HG03571 (cell line): ENCODE results near the gene ZDHHC20.
A peak's percentile ranks its signal among the peaks of the same experiment; 100 is the strongest.
"Not testable (repeated sequence)": the region's sequence is repeated elsewhere in the genome, so short reads cannot be mapped to it uniquely, and the experiment has no call there.

Experiments used
- ATAC-seq: cut with Tn5 transposase; IDR thresholded peaks from one replicate; pipeline ENCODE4 v1.9.1; 2021; ENCODE audit not compliant: unreplicated experiment

The ZDHHC20 gene

DNA sequence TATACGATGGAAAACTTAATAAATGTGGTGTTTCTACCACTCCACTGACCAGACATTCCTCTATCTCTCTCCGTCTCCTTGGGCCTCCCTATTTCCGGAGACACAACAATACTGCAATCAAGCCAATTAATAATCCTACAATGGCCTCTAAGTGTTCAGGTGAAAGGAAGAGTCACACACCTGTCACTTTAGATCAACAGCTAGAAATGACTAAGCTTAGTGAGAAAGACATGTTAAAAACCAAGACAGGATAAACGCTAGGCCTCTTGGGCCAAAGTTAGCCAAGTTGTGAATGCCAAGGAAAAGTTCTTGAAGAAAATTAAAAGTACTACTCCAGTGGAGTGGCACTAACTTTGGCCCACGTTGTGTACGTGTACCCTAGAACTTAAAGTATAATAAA is 22.5 kb downstream of the ZDHHC20 start:
- no peak for ATAC-seq

DNA sequence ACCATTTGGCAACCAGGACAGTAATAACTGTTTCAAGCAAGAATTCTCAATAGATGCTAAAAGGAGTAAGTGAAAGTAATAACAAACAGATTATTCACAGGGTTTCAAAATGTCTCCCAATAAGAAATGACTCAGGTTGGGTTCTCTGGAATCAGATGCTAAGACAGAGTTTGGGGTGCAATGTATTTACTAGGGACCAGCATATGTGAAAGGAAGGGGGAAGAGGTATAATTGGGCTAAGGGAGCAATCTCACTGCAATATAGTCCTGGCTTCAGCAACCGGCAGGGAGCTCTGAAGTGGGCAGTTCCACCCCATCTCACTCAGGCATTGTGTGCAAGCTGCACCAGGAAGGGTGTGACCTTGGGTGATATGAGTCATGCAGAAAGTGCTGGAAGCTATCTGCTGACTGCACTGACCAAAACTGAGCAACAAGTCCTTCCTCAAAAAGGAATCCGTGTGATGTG is 23.4 kb downstream of the ZDHHC20 start:
- peak; percentile 94 for ATAC-seq

DNA sequence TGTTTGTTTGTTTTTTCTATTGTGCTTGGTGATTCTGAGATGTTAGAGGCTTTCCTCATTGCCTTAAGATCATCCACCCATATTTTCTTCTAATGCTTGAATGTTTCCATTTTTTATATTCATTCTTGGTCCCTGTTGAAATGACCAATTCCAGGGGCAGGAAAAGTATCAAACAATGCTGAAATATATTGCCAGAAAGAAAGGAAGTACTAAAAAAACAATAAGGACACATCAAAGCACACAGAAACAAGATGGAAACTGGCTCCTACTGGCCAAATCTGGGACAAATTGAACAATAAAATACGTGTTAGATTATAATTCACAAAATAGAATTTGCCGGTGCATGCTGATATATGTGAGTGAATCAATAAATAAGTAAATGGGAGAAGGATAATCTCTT is 23.9 kb downstream of the ZDHHC20 start:
- no peak for ATAC-seq

DNA sequence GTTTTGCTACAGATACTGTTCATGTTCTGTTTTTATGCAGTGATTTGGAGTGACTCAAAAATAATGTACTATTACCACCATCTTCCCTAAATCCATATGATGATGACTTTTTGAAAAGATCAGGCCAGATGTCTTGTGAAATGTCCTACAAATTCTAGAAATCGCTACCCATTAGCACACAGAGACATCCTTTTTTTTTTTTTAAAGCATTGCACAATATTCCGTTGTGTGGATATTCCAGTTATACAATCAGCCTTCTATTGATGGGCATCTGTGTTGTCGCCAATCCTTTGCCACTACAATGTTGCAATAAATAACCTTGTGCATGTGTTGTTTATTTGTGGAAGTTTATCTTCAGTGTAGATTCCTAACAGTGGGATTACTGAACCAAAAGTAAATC is 24.5 kb downstream of the ZDHHC20 start:
- ATAC-seq, result no peak

DNA sequence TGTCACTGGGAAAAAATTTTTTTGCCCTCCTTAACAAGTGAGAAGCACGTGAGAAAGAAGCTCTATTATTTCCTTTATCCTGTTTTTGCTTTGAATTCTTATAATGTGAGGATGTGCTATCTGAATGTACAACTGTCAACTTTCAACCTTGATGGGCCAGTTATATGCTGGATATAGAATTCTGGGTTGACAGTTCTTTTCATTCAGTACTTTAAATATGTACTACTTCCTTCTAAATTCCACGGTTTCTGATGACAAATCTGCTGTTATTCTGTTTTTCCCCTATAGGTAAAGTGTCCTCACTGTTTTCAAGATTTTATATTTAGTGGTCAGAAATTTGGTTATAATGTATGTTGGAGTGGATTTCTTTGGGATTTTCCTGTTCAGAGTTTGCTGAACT is 29.9 kb downstream of the ZDHHC20 start:
- ATAC-seq, result no peak

DNA sequence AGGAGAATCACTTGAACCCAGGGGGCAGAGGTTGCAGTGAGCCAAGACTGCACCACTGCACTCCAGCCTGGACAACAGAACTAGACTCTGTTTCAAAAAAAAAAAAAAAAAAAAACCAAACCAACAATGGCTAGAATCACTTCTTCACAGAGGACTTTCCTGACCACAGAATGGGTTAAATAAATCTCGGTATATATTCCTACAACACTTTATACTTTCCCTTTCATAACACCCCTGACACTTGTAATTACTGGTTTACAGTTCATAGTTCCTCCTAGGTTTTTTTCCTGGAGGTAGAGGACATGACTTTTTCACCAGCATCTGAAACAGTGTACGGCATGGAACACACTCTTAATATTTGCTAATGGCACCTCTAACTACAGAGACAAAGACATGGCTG is 31.4 kb downstream of the ZDHHC20 start:
- no peak for ATAC-seq

DNA sequence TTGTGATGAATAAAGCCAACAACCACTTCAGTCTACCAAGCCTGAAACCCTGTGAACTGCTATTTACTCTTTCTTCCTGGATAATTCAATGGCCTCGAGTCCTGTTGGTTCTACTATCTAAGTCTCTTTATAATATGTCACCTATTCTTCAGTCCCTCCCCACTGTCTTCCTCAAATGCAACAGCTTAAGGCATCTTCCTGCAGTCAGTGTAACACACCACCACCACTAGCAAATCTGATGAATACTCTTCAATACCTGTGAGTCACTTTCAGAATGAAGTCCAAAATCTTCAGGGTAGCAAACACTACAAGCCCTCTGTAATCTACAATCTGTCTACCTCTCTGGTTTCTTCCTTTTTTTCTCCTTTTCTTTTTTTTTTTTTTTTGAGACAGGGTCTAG is 32.9 kb downstream of the ZDHHC20 start:
- ATAC-seq, result no peak

DNA sequence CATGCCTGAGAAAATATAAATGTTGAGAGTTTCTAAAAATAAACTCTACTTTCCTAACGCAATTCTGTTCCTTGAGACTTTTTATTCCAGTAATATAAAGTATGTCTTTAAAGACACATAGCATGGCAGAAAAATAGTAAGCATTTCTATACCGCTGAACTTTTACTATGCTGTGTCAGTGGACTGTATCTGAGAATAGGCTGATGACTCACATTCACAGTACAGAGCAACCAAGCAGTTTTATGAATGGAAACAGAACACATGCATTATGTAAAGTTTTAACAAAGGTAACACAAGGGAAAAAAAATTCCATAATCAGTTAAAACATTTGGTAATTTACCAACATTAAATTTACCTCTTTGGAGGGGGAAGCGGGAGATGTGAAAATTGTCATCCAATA is 38.4 kb downstream of the ZDHHC20 start:
- no peak for ATAC-seq

DNA sequence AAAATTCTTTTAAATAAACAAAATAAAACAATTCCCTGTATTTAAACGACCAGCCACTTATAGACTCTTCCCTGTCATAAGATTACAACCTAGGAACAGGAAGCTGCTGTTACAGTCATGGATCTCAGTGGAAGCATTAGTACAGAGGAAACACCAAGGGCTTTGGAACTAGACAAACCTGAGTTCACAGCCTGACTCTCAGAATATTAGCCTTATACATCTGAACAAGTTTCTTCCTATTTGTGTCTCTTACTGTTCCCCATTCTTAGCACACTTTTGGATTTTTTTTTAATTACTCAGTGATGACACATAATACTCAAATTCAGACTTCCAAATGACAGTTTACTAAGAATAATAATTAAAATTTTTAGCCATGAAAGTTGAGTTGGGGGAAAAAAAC is 46.1 kb downstream of the ZDHHC20 start:
- no peak for ATAC-seq

DNA sequence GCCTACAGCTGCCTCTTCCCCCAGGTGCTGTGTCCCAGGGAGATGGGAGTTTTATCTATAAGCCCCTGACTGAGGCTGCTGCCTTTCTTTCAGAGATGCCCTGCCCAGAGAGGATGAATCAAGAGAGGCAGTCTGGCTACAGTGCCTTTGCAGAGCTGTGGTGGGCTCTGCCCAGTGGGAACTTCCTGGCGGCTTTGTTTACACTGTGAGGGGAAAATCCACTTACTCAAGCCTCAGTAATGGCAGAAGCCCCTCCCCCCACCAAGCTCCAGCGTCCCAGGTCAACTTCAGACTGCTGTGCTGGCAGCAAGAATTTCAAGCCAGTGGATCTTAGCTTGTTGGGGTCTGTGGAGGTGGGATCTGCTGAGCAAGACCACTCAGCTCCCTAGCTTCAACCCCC is 48.6 kb downstream of the ZDHHC20 start:
- ATAC-seq, result not testable (repeated sequence)

DNA sequence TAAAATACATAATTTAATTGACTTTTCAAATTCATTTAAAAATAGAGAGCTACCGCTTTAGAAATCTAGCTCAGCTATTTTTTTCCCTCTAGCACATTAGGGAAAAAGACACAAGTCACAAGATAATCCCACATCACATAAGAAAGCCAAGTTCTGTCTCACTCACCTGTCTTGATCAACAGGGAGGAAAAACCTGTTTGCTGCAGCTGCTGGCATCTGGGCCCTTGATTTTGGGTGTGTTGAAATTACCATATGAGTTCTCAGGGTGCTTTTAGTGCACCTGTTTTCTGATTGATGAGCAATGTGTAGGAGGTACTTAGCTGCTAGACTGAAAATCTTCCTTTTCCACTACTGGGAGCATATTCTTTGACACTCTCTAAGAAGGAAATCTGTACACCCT is 53.8 kb downstream of the ZDHHC20 start:
- no peak for ATAC-seq

DNA sequence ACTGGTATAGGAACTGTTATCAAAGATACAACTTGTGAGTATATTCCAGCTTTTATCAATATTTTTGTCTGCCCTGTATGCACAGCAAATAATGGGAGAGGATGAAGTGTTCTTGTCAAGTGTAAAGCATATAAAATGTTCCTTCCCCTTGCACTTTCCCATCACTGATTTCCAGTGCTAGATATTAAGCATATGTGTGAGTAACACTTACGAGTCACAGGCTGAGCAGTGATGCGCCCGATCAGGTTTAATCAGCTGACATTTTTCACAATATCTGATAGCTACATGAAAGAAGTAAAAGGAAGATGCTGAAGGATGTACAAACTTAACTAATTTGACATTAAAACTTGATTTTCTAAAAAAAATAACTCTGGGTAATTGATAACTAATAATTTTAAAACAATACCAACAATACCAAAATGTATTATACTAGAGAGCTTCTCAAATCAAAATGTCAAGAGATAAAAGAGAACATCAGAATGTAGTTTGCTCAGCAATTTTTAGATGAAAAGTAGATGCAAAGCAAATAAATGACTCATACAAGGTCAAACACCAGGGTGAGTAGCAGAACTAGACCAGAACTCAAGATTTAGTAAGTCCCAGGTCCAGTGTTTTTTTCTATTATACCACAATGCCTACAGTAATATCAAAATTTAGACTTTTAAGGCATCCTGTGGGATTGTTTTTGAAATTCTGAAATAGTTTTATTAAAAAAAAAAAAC is 56.4 kb downstream of the ZDHHC20 start:
- ATAC-seq, result no peak

DNA sequence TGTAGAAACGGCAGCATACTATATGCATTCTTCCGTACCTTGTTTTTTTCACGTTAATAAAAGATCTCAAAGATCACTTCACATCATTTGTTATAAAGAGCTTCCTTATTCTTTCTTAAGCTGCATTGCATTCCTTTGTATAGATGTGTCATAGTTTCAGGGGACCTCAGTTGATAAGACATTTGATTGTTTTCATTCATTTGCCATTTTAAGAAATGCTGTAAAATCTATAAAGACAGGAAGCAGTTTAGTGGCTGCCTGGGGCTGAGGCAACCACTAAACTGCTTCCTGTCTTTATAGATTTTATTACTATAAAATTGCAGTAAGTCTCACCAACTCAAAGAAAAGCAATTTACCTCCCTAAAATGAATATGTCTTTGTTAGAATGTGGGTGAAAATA is 59.4 kb downstream of the ZDHHC20 start:
- ATAC-seq, result no peak

DNA sequence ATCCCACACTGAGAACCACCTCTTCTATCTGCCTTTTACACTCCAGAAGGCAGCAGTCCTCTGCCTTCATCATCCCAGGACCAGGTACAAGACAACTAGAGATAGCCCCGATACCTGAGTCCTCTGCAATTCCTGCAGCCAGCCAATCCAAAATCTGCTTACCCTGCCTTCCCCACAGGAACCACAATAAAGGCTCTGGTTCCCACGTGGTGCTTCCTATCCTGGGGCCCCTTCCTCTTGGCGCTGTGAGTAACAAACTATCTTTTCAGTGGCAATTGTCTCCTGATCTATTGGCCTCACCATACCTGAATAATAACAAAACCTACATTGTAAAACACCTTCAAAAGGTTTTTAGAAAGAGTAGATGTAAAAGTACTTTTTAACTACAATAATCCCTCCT is 63.1 kb downstream of the ZDHHC20 start:
- ATAC-seq, result no peak

DNA sequence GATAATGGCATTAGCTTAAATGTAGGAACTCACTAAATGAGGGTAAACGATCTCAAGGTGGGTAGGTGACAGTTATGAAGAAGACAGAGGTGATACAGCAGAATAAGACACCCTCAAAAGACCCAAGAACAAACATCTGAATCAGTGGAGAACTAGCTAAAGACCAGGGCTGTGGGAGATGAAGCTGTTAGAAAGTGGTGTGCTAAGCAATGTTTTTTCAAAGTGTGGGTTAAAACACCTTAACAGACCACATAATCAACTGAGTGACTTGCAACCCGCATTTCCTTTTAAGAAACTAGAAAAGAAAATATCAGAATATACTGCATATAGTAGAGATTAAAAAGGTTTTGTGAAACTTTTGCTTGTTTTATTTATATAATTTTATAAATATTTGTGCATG is 70.0 kb downstream of the ZDHHC20 start:
- ATAC-seq, result no peak

DNA sequence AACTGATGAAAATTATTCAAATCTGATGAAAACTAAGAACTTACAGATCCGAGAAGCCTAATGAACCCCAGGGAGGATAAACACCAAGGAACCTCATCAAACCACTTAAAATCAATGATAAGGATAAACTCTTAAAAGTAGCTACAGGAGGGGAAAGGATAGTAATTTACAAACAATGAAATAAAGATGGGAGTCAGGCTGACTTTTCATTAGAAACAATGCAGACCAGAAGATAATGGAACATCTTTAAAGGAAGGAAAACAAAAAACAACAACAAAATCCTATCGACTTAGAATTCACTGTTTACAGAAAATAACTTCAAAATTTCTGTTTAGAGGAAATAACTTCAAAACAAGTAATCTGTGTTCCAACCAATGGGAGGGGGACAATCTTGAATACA is 73.4 kb downstream of the ZDHHC20 start:
- no peak for ATAC-seq

DNA sequence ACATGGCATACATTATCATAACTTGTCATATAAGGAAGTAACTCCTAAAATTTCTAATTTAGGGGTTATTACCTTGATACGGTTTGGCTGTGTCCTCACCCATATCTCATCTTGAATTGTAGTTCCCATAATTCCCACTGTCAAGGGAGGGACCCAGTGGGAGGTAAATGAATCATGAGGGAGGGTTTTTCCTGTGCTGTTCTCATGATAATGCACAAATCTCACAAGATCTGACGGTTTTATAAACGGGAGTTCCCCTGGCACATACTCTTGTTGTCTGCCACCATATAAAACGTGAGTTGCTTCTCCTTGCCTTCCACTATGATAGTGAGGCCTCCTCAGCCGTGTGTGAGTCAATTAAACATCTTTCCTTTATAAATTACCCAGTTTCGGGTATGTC is 76.0 kb downstream of the ZDHHC20 start:
- ATAC-seq, result no peak

DNA sequence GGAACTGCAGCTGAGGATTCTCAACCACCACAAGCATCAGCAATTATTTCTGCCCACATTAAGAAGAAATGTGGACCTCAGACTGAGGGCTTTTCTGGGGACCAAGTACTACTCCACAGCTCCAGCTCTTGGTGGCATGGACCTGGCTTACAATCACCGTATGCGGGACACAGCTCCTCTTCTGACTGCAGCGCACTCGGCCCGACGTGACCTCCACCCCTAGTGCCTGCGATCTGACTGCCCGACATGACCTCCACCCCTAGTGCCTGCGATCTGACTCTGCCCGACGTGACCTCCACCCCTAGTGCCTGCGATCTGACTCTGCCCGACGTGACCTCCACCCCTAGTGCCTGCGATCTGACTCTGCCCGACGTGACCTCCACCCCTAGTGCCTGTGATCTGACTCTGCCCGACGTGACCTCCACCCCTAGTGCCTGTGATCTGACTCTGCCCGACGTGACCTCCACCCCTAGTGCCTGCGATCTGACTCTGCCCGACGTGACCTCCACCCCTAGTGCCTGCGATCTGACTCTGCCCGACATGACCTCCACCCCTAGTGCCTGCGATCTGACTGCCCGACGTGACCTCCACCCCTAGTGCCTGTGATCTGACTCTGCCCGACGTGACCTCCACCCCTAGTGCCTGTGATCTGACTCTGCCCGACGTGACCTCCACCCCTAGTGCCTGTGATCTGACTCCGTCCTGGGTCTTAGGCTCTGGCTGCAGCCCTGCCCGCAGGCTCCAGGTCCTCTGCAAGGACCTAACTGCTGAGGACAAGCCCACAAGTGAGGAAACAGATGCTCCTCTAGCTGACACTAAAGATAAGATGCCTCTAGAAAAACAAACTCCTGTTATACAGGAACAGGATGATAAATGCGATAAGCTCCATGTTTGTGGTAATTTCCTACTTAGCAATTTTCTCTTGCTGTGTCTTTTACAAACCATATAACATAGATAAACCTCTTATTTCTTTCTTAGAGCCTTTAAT is 81.8 kb downstream of the ZDHHC20 start:
- not testable (repeated sequence) for ATAC-seq

DNA sequence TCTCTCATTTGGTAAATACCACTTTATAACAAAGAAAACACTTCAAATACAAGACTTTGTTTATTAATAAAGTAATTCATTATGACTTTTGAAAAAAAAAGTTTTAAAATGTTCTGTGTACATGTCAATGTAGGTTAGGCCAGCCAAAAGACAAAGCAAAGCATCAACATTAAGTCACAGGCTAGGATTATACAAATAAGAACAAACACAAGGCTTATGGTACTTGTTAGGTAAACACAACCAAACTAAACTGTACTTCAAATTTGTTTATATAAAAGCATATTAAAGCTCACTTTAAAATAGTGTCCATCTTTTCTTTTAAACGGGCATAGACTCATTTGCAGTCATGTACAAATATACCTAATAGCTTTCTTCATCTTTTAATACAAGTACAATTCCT is 86.6 kb downstream of the ZDHHC20 start:
- ATAC-seq, result no peak

DNA sequence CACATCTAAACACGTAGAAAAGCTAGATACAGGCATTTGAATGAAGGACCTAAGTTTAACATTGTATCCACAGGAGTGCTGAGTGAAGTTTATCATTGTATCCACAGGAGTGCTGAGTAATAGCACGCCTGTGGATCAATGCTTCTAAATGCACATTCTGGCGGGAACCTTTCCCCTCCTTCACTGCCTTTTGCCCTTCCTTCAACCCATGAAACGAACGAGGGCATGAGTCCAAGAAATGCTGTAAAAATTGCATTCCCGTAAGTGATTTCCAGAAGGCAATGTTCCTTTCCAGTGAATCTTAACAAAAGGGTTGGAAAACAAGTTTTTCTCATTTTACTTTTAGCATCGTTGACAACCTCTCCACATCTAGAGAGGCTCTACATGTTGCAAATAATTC is 88.1 kb downstream of the ZDHHC20 start:
- ATAC-seq, result no peak

DNA sequence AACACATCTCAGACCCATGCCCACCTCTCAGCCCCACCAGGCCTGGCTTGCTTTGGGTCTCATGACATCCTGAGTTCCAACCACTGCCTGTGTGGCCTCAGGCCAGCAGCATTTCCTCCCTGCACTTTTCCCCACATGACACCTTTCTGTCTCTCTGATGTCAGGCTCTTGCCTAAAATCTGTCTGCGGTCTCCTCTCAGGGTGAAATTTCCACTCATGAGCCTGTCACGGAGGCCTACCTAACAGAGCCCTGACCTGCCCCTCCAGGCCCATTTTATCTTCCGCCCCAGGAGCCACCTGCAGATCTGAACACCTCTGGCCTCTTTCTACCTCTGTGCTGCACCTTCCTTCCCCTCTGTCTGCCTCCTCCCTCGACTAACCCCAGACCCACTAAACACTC is 93.5 kb downstream of the ZDHHC20 start:
- no peak for ATAC-seq

DNA sequence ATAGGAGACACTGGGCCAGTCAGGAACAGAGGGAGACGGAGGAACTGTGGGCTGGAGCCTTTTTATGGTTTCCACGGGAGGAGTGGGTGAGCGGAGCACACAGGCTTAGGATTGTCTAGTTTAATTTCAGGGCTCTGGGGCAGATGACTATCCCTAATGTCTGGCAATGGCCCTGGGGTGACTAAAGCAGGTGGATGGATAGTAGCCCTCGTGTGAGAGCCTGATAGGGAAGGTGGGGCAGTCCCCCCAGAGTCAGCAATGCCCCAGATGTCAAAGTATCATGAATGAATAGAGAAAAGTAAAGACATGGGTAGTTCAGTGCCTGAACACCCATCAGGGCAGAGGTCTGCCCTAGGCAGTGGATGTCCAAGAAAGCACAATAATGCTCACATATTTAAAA is 94.2 kb downstream of the ZDHHC20 start:
- ATAC-seq, result no peak
